GM12878 (cell line): ENCODE measurements around the gene MOGAT1.

ENCODE experiments used
- CREM ChIP-seq: IDR thresholded peaks from 2 replicates; pipeline ENCODE4 v1.6.1; 2014; ENCODE audit warnings: antibody characterized with exemption, low read depth
- EGR1 ChIP-seq, 2 experiments: IDR thresholded peaks; 1 replicate in 1 of 2; 2 replicates in 1 of 2; pipeline ENCODE4 v1.6.1; 2011 to 2012; ENCODE audit warnings: low read depth in 2 of 2, low read length in 2 of 2, borderline replicate concordance in 1 of 2, mild to moderate bottlenecking in 1 of 2, moderate library complexity in 1 of 2
- EZH2 ChIP-seq: IDR thresholded peaks from 2 replicates; pipeline ENCODE4 v1.6.1; 2012; ENCODE audit warnings: low read depth, mild to moderate bottlenecking, control low read depth, inconsistent platforms, low read length, borderline replicate concordance; ENCODE audit not compliant: control insufficient read depth
- JUND ChIP-seq: IDR thresholded peaks from 2 replicates; pipeline ENCODE4 v1.6.1; 2012; ENCODE audit warnings: low read depth, mild to moderate bottlenecking, low read length, improper control_type of control experiment, moderate library complexity
- PML ChIP-seq: IDR thresholded peaks from 2 replicates; pipeline ENCODE4 v1.6.1; 2012; ENCODE audit warnings: low read length, inconsistent platforms
- POLR2AphosphoS5 ChIP-seq: IDR thresholded peaks from 2 replicates; pipeline ENCODE4 v1.6.1; 2011; ENCODE audit warnings: mild to moderate bottlenecking, low read length, inconsistent platforms
- RBBP5 ChIP-seq: fragments of 200-600 bp; sonication (generic); conservative IDR thresholded peaks from 2 replicates; pipeline ENCODE4 v1.6.1; 2016
- SPI1 ChIP-seq: IDR thresholded peaks from 2 replicates; pipeline ENCODE4 v1.6.1; 2011; ENCODE audit warnings: low read depth, mild to moderate bottlenecking, low read length, moderate library complexity, borderline replicate concordance; ENCODE audit not compliant: insufficient read depth
- TAF1 ChIP-seq: IDR thresholded peaks from 2 replicates; pipeline ENCODE4 v1.6.1; 2011; ENCODE audit warnings: mild to moderate bottlenecking, low read depth, low read length, borderline replicate concordance
- TF ChIP-seq, protein P1 (sequence below), 3 experiments: IDR thresholded peaks in 2 of 3; conservative IDR thresholded peaks in 1 of 3; 2 replicates each; pipeline ENCODE4 v1.5.1; 2011; ENCODE audit warnings: low read depth in 3 of 3, low read length in 3 of 3, mild to moderate bottlenecking in 3 of 3, control low read depth in 2 of 3, moderate library complexity in 2 of 3, inconsistent platforms in 1 of 3, mixed read lengths in 1 of 3; ENCODE audit not compliant: control insufficient read depth in 2 of 3, insufficient read depth in 1 of 3; ENCODE audit errors: extremely low read depth in 1 of 3
- TF ChIP-seq, protein P2 (sequence below): IDR thresholded peaks from 2 replicates; pipeline ENCODE4 v1.6.1; 2012; ENCODE audit warnings: low read depth, low read length, improper control_type of control experiment
- TF ChIP-seq, protein P3 (sequence below): fragments of 450-650 bp; formaldehyde crosslinking; IDR thresholded peaks from 2 replicates; pipeline ENCODE4 v1.5.0; 2022; ENCODE audit warnings: mild to moderate bottlenecking, missing genetic modification characterization
- TF ChIP-seq, protein P4 (sequence below): IDR thresholded peaks from 2 replicates; pipeline ENCODE4 v1.6.1; 2011; ENCODE audit warnings: low read depth, mild to moderate bottlenecking, low read length, moderate library complexity, borderline replicate concordance; ENCODE audit errors: extremely low read depth

DNA sequence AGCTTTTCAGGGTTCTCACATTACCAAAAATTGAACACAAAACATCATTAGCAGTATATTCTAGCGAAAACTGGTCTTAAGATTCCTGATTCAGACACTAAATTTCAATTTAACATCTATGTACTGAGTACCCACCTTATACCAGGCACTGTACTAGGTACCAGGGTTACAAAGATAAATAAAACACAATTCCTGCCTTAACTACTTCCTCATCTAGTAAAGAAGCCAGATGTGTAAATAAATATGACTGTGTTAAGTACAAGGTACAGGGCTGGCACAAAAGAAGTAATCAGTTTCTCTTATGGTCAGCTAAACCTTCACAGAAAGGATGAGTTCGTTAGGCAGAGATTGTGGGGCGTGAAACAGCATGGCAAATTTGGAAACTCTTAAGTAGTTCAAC, 21.7 kb upstream of the MOGAT1 start:
- no peak for TF ChIP-seq CREM
- TF ChIP-seq, protein P1, sequence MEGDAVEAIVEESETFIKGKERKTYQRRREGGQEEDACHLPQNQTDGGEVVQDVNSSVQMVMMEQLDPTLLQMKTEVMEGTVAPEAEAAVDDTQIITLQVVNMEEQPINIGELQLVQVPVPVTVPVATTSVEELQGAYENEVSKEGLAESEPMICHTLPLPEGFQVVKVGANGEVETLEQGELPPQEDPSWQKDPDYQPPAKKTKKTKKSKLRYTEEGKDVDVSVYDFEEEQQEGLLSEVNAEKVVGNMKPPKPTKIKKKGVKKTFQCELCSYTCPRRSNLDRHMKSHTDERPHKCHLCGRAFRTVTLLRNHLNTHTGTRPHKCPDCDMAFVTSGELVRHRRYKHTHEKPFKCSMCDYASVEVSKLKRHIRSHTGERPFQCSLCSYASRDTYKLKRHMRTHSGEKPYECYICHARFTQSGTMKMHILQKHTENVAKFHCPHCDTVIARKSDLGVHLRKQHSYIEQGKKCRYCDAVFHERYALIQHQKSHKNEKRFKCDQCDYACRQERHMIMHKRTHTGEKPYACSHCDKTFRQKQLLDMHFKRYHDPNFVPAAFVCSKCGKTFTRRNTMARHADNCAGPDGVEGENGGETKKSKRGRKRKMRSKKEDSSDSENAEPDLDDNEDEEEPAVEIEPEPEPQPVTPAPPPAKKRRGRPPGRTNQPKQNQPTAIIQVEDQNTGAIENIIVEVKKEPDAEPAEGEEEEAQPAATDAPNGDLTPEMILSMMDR (IDR thresholded peaks at IDR 0.05 in 2 of 3, conservative IDR thresholded peaks at IDR 0.05 in 1 of 3; ENCODE audit: control insufficient read depth in 2 of 3, extremely low read depth in 1 of 3, insufficient read depth in 1 of 3, low read depth in 3 of 3, low read length in 3 of 3) = no peak
- TF ChIP-seq, protein P2, sequence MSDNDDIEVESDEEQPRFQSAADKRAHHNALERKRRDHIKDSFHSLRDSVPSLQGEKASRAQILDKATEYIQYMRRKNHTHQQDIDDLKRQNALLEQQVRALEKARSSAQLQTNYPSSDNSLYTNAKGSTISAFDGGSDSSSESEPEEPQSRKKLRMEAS = no peak
- no peak for TF ChIP-seq EZH2
- TF ChIP-seq, protein P3, sequence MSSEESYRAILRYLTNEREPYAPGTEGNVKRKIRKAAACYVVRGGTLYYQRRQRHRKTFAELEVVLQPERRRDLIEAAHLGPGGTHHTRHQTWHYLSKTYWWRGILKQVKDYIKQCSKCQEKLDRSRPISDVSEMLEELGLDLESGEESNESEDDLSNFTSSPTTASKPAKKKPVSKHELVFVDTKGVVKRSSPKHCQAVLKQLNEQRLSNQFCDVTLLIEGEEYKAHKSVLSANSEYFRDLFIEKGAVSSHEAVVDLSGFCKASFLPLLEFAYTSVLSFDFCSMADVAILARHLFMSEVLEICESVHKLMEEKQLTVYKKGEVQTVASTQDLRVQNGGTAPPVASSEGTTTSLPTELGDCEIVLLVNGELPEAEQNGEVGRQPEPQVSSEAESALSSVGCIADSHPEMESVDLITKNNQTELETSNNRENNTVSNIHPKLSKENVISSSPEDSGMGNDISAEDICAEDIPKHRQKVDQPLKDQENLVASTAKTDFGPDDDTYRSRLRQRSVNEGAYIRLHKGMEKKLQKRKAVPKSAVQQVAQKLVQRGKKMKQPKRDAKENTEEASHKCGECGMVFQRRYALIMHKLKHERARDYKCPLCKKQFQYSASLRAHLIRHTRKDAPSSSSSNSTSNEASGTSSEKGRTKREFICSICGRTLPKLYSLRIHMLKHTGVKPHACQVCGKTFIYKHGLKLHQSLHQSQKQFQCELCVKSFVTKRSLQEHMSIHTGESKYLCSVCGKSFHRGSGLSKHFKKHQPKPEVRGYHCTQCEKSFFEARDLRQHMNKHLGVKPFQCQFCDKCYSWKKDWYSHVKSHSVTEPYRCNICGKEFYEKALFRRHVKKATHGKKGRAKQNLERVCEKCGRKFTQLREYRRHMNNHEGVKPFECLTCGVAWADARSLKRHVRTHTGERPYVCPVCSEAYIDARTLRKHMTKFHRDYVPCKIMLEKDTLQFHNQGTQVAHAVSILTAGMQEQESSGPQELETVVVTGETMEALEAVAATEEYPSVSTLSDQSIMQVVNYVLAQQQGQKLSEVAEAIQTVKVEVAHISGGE (CRISPR knock-in tag) = no peak
- no peak for TF ChIP-seq POLR2AphosphoS5
- TF ChIP-seq JUND = no peak
- no peak for TF ChIP-seq TAF1
- TF ChIP-seq RBBP5 = no peak
- no peak for TF ChIP-seq EGR1 (IDR thresholded peaks at IDR 0.05; ENCODE audit: borderline replicate concordance in 1 of 2, low read depth in 2 of 2, low read length in 2 of 2)
- TF ChIP-seq, protein P4, sequence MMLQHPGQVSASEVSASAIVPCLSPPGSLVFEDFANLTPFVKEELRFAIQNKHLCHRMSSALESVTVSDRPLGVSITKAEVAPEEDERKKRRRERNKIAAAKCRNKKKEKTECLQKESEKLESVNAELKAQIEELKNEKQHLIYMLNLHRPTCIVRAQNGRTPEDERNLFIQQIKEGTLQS = no peak
- TF ChIP-seq PML = no peak
- no peak for TF ChIP-seq SPI1
